Epidermal melanocyte (primary cell): ENCODE measurements around the gene ZNF420.

ENCODE experiments used
- DNase-seq: peaks from one replicate; pipeline ENCODE4 v3.0.0; 2011; ENCODE audit warnings: low spot score; ENCODE audit not compliant: insufficient read length

ZNF420 gene

DNA sequence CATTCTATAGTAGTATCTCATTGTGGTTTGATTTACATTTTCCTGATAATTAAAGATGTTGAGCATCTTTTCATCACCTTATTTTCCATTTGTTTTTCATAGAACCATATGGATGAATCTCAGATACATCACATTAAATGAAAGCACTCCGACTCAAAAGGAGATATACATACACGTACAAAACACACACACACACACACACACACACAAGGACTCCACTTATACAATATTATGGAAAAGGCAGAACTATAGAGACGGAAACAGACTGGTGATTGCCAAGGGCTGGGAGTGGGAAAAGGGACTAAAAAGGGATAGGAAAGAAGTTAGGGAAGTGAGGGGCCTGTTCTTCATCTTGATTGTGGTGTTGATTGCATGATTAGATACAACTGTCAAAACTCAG is 70.0 kb downstream of the ZNF420 start:
- no peak for DNase-seq

DNA sequence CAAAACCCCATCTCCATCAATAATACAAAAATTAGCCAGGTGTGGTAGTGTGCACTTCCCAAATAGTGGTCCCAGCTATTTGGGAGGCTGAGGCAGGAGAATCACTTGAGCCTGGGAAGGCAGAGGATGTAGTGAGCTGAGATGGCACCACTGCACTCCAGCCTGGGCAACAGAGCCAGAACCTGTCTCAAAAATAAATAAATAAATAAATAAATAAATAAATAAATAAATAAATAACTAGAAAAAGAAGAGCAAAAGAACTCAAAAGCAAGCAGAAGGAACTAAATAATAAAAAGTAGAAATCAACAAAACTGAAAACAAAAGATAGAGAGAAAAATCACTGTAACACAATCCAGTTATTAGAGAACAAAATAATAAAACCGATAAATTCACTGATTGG is 81.9 kb downstream of the ZNF420 start:
- no peak for DNase-seq

DNA sequence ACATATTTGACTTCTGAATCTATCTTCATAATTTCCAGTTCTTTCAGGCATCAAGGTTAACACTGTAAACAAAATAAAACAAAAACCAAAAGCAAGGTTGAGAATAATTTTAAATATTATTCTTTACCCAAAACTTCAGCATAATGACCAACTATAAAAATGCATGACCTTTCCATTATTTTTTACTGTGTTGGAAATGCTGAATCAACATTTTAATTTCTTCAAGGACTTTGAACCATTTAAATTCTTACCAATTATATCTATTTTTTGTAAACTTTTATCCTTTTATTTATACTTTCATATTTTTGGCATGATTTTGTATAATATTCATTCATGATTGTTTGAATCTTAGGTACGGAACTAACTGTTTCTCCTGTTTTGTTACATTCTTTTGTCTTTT is 87.4 kb downstream of the ZNF420 start:
- no peak for DNase-seq

DNA sequence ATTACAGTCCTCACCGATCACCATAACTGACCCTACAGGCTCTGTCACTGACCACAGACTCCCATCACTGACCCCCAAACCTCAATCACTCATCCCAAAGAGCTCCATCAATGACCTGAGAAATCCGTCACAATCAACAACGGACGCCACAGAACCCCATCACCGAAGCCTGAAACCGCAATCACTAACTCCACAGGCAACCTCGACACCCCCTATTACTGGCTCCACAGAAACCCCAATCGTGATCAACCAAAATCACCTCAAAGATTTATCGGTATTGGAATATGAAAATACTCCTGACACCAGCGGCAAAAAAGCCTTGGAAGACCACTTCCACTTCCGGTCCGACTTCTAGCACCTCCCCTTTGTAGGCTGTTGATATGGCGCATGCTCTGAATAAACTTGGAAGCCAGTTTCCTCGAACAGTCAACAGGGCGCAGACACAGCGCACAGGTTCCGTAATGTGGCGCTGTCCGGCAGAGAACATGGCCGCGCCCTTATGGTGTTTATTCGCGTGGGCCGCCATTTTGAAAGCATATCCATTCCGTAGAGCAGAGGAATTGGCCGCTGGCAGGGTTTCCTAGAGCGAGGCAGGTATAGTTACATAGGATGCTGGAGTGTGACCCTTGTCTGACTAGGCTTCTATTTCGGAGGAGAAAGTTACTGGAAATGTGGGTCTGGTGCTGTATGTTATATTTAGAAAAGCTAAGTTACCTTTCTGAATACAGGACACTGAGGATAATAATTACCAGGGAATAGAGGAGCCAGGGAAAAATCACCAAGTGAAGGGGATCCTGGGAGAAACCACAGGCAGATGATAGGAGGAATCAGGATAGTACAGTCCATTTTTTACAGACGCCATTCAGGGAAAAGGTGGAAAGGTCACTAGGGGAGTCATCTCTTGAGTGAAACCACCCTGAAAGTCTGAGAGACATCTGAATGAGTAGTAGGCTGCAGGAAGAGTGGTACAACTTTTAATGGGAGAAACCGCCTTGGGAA is 94.4 kb downstream of the ZNF420 start, which contains the start of gene ZNF585A:
Gene ZNF585A (minus strand): TSS at position 328 of the 999 bp plus-strand sequence. CDS start 2,785 bp downstream, outside the sequence.
- DNase-seq = peak; percentile 69
